HG02852 (cell line): Measurements from ENCODE around the gene IAH1.
"Not testable (repeated sequence)": the region's sequence is repeated elsewhere in the genome, so short reads cannot be mapped to it uniquely, and the experiment has no call there.

Experiments
- ATAC-seq: cut with Tn5 transposase; IDR thresholded peaks from one replicate; pipeline ENCODE4 v1.9.1; 2021; ENCODE audit warnings: mild to moderate bottlenecking, moderate library complexity; ENCODE audit not compliant: unreplicated experiment

IAH1 gene

GRCh38 chr2:9472511-9472910 is 1.8 kb upstream of the IAH1 start:
- ATAC-seq = no peak

- ATAC-seq = peak; percentile 8
These were observed 905 bp upstream of the IAH1 start for GRCh38 chr2:9473308-9473984.

GRCh38 chr2:9473985-9474360 is 378 bp upstream of the IAH1 start:
- peak; percentile 44 for ATAC-seq

GRCh38 chr2:9477914-9478313 is 3.6 kb downstream of the IAH1 start:
- no peak for ATAC-seq

GRCh38 chr2:9478526-9478925 is 4.2 kb downstream of the IAH1 start:
- no peak for ATAC-seq

GRCh38 chr2:9480157-9480556 is 5.8 kb downstream of the IAH1 start:
- ATAC-seq = no peak

- no peak for ATAC-seq
These were observed 8.8 kb downstream of the IAH1 start for GRCh38 chr2:9483107-9483506.

- no peak for ATAC-seq
These were observed 10.2 kb downstream of the IAH1 start for GRCh38 chr2:9484533-9484932.

- ATAC-seq = no peak
These were observed 14.5 kb downstream of the IAH1 start for GRCh38 chr2:9488583-9489547.

- no peak for ATAC-seq
These were observed 16.4 kb downstream of the IAH1 start for GRCh38 chr2:9490789-9491188.

GRCh38 chr2:9492927-9493326 is 18.6 kb downstream of the IAH1 start:
- ATAC-seq = no peak

GRCh38 chr2:9493478-9493877 is 19.1 kb downstream of the IAH1 start:
- no peak for ATAC-seq

- ATAC-seq = no peak
These were observed 19.7 kb downstream of the IAH1 start for GRCh38 chr2:9494081-9494480.

GRCh38 chr2:9497017-9497416 is 22.7 kb downstream of the IAH1 start:
- ATAC-seq = no peak

GRCh38 chr2:9498210-9498609 is 23.9 kb downstream of the IAH1 start:
- ATAC-seq = no peak

- no peak for ATAC-seq
These were observed 34.6 kb downstream of the IAH1 start for GRCh38 chr2:9508931-9509330.

GRCh38 chr2:9513946-9514345 is 39.6 kb downstream of the IAH1 start:
- ATAC-seq = not testable (repeated sequence)

GRCh38 chr2:9517118-9517782 is 42.9 kb downstream of the IAH1 start:
- no peak for ATAC-seq

- ATAC-seq = no peak
These were observed 43.8 kb downstream of the IAH1 start for GRCh38 chr2:9518163-9518562.

- no peak for ATAC-seq
These were observed 44.4 kb downstream of the IAH1 start for GRCh38 chr2:9518780-9519179.

- ATAC-seq = no peak
These were observed 44.9 kb downstream of the IAH1 start for GRCh38 chr2:9519250-9519649.

- no peak for ATAC-seq
These were observed 49.9 kb downstream of the IAH1 start for GRCh38 chr2:9524291-9524690.
